ENCODE data around the gene PPP4R1.
"Not testable (repeated sequence)": the region's sequence is repeated elsewhere in the genome, so short reads cannot be mapped to it uniquely, and the experiment has no call there.

The PPP4R1 gene

DNA sequence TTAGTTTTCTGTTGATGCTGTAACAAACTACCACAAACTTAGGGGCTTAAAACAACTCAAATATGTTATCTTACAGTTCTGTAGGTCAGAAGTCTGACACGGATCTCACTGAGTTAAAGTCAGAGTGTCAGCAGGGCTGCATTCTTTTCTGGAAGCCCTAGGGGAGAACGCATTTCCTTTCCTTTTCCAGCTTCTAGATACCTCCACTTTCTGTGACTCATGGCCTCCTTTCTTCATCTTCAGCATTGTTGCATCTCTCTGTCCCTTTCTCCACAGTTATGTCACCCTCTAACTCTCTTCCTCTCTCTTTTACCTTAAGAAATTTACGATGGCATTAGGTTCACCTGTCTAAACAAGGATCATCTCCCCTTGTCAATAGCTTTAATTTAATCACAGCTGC is 13.3 kb upstream of the PPP4R1 start:
- no peak for DNase-seq

DNA sequence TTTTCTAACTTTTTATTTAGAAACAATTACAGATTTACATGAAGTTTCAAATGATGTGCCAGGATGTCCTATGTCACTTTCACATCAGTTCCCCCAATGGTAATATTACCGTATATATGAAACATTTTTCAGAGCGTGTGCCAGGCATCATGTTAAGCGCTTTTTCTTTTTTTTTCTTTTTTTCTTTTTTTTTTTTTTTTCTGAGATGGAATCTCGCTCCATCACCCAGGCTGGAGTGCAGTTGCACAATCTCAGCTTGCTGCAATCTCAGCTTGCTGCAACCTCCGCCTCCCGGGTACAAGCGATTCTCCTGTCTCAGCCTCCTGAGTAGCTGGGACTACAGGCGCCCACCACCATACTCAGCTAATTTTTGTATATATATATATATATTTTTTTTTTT is 5.6 kb upstream of the PPP4R1 start:
- no peak for DNase-seq

DNA sequence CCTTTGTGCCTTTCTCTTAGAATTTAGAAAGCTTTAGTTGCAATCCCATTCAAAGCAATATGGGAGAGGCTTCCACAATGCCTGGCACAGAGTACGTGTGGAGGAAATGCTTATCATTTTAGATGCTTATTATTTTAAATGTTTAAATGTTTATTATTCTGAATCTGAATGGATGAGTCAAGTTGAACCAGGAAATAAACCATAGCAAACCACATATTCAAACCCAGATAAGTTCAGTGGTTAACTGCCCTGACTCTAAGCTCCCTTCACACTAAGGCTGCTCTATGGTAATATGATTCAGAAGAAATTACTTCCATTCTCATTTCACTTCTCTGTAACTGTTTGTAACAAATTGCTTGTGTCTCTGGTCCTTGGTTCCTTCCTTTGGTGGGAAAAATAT is 5.2 kb upstream of the PPP4R1 start:
- no peak for DNase-seq

DNA sequence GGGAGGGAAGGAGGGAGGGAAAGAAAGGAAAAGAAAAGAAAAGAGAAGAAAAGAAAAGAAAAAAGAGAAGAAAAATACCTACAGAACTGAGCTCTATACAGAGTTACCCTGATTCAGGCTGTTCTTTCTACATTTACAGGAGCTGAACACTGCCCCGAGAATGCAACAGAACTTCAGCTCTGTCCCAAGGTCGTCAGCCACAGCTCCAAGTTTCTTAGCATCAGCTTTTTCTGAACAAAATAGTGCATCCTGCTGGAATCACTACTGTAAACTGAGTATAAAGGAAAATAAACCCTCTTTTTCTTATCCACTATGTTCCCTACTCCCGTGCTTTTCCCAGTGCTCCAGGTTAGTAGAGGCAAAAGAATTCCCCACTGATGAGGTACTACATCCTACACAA is 4.7 kb upstream of the PPP4R1 start:
- no peak for DNase-seq

DNA sequence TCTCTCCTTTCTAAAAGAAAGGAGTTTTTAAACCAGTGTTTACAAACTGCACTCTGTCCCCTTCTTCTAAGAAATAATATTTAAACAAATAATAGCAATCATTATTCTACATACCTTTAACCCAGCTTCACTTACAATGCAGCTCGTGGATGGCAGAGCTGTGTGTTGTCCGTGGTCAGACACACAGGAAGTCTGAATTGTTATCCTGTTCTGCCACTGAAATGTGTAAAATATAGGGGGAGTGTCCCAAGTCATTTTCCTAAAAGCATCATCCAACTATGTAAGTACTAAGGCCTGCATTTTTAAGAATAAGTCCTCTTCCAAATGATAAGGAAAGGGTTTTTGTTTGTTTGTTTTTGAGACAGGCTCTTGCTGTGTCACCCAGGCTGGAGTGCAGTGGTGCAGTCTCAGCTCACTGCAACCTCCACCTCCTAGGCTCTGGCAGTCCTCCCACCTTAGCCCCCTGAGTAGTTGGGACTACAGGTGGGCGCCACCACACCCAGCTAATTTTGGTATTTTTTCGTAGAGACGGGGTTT is 2.7 kb upstream of the PPP4R1 start:
- no peak for DNase-seq

DNA sequence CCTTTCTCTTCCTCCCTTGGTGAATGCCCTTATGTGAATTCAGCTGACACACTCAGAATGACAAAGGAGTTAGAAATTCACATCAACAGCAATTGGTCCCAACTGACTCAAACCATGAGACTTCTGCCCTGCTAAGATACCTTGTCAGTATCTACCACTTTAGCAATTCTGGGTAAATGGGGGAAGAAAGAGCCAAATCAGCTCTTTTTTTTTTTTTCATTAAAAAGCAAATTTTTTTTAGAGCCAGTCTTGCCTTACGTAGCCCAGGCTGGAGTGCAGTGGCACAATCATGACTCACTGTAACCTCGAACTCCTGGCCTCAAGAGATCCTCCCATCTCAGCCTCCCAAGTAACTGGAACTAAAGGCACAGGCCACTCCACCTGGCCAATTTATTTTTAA is 1.7 kb upstream of the PPP4R1 start:
- DNase-seq: no peak

DNA sequence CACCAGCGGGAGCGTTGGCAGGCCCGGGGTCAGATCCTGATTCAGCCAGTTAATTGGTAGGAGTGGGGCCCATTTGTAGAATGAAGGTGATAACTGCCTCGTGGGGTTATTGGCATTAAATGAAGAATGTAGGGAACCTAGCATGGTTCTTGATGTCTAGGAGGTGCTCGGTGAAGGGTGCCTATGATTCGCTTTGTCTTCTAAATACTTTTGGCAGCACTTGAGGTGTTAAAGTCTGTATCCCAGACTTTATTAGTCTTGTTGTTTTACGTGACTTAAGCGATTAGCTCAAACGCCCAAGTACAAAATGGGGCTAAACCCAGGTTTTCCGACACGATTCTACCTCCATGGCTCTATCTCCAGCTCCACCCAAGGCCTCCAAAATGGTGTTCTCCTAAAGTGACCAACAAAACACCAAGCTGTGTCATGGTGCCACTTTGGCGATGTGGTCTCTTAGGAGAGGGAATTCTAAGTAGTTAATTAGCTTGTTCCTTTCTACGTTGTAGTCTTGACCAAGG is 980 bp upstream of the PPP4R1 start:
- no peak for DNase-seq

DNA sequence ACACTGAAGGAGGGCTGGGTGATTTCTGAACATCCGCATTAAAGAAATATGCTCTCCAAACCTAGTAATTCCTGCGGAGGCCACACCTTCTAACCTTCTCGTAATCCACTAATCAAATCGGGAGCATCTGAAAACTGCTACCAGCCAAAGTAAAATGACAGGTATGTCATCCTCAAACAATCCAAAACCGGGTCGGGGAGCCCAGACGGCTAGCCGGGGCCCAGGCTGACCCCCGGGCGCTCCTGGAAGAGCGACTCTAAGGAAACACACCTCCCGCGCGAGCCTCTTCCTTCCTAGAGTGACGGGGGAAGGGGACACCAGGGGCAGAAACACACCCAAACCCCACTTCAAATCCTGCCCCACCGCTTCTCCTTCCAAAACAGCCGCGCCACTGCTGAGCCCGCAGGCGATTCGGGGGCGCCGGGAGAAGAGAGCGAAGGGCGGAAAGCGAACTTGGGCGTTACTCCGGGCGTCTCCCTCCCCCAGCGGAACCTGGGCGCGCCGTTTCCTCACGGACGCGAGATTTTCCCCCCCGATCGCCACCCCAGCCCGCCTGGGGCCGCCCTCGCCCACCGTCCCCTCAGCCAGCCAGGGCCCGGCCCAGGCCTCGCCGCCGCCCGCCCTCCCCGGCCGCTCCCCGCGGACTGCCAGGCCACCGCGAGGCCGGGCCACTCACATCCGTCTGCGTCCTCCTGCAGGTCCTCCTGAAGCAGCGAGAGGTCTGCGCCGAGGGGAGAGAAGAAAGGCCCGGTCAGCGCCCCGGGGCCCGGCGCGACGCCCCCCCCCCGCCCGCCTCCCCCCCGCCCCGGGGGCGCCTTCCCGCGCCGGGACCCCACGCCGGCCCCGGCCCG is 584 bp downstream of the PPP4R1 start:
- peak; percentile 59 for DNase-seq

DNA sequence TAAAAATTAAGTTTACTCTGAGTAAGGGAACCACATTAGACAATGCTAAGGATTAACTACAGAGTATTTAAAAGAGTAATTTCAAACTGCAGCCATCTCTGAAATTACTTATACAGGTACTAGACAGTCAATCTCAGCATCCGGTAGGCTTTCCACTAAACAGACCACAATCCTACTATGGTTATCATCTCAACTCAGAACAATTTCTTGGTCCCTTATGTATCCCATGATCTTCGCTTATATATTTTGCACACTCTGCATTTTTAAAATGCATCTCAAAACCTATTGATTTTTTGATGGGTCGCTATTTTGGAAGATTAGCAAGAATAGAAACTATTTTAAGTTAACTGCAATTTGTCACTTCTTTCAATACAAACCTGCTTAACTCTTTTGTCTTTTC is 1.4 kb downstream of the PPP4R1 start:
- DNase-seq: no peak

DNA sequence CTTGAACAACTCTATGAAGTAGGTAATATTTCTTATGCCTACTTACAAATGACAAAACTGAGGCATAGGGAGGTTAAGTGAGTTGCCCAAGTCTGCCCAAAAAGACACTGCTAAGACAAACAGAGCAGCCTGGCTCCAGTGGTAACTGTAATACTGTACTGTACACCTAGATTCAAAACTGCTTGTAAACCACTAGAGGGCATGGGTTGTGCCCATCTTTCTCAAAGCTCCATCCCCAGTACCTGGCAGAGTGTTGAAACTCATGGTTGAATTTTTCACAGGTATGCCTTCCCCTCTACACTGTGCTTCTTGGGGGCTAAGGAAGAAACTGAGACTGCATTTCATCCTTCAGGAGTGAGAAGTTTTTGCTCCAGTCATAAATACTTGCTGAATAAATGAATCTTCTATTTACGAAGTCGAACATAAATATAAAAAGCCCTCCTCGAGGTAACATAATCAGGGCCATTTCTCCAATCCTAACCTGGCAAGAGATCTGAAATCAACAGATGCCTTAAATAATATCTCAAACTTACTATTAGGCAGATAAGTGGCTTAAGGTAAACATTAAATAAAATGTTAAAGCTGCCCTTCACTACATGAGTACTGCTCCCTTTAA is 2.0 kb downstream of the PPP4R1 start:
- no peak for DNase-seq

DNA sequence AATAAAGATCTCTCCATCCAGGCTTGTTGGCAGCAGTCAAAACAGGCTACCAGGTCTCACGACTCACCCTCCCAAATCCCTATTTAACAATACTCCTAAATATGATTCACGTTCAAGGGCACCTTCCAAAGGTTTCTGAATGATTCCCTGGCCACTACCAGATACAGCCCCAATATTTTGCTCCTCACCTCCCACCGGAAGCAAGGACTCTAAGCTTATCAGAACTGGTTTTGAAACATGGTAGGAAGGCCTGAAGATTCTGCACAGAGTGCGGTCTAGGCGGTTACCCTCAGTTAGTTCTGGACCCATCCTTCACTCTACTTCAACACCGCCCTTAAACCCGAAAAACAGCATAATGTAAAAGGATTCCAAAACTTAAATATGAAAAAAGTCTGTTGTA is 5.2 kb downstream of the PPP4R1 start:
- no peak for DNase-seq

DNA sequence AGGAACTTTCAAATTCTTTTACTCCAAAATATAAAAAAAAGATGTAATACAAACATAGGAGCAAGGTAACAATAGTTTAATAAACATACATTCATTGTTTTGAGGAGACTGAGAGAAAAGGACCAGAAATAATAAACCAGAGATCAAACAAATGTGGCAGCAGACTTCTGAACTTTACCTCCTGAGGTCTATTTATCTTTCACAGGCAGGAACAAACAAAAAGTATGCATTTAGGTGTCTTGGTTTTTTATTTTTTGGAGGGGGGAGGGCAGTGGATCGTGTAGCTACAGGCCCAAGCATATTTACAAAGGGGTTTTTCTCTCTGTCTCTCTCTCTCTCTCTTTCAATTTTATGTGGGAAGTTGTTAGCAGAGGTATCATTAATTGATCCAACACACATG is 5.6 kb downstream of the PPP4R1 start:
- DNase-seq: no peak

DNA sequence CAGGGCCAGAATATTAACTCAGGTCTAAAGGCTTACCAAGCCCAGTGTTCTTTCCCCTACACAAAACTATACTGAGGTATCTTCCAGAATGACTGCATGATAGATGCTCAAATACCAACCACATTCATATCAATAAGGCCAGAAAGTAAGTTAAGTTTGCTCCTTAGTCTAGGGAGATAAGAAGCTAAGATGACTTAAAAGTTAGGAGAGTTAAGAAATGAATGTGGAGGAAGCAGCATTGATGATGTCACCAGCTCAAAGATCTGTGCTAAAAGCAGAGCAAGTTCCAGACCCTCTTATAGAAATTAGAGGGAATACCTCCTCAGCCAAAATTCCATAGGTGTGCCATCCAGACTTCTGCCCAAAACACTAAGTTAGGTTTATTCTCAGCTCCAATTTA is 6.1 kb downstream of the PPP4R1 start:
- DNase-seq: no peak

DNA sequence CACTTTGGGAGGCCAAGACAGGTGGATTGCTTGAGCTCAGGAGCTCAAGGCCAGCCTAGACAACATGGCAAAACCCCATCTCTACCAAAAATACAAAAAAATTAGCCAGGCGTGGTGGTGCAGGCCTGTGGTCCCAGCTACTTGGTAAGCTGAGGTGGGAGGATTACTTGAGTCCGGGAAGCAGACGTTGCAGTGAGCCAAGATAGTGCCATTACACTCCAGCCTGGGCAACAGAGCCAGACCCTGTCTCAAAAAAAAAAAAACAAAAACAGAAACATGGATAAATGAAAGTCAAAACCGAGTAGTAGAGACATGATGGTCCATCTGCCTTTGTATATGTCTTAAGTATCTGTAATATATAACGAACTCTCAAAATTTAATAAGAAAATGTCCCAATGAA is 7.2 kb downstream of the PPP4R1 start:
- not testable (repeated sequence) for DNase-seq

DNA sequence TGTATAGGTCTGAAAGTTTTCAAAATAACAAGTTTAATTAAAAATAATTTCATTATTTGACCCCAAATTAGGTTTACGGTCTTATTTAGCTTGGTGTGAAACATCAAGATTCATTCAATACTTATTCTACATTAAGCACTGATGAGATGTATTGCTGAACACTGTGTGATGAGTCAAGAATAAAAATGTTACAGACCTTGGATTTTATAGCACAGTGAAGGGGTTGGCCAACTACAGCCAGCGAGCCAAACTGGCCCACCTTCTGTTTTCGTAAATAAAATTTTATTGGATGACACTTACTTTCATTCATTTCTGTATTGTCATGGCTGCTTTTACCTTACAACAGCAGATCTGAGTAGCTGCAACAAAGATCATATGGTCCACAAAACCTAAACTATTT is 8.3 kb downstream of the PPP4R1 start:
- no peak for DNase-seq

DNA sequence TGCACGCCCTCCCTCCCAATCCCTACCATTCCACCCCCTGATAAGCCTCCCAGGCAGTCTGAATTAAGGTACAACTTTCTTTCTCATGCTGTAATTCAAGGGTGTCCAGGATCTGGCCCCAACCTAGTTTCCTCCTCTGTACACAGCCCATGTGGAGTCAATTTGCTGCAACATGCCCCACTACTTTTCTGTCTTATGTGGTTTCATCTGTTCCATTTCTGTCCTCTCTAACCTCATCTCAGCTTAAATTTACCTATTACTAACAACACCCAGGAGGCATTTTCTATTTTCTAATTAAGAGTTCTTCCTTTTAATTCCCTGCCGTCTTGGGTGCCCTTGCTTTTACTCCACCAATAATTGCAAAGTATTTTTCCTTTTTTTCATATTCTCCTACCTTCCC is 10.0 kb downstream of the PPP4R1 start:
- DNase-seq: no peak

DNA sequence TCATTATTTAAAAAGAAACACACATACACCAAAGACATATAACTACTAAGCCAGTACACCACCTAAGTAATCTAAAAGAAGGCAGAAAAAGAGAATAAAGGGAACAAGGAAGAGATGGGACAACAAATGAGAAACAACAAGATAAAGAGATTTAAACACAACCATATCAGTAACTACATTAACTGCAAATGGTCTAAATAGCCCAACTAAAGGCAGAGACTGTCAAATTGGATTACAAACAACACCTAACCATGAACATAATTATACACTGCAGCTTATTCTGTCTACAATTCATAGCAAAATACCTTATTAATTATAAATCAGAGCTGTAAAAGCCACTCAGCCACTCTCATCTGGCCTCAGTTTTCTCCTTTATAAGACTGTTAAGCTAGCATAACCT is 15.0 kb downstream of the PPP4R1 start:
- DNase-seq: no peak

DNA sequence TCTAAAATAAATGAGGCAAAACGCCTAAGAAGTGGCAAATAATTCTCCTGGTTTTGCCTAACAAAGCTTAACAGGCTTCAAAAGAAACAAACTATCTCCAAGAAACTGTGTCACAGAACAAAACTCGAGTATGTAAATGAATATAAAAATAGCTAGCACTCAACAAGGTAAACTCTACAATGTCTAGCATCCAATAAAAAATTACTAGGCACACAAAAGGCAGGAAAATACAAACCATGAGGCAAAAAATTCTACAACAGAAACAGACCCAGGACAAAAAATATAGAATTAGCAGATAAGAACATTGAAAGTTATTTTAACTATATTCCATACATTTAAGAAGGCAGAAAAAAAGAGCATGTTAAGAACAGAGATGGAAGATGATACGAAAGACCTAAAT is 16.8 kb downstream of the PPP4R1 start:
- no peak for DNase-seq

DNA sequence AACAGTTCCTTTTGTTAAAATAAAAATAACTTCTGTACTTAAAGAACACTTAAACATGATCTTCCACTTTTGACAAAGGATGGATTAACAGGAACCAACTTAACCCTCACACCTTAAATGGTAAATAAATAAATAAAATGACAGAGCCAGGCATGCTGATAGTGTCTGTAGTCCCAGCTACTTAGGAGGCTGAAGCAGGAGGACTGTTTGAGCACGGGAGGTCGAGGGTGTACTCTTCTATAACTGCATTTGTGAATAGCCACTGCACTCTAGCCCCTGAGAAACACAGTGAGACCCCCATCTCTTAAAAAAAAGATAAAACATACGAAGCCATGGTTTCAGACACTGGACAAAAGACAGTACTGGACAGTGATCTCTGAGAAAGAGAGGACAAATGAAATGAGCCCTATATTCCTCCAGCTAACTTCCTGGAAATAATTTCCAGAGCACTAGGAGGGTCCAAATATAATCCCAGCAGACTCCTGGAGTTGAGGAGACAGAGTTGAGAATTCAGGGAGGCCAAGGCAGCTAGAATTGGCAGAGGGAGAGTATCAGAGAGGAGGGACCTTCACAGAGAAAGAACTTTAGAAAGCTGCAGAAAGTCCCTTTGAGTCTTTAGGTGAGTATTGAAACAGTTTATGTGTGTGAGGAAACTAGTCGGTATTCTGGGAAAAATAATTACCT is 17.4 kb downstream of the PPP4R1 start:
- no peak for DNase-seq

DNA sequence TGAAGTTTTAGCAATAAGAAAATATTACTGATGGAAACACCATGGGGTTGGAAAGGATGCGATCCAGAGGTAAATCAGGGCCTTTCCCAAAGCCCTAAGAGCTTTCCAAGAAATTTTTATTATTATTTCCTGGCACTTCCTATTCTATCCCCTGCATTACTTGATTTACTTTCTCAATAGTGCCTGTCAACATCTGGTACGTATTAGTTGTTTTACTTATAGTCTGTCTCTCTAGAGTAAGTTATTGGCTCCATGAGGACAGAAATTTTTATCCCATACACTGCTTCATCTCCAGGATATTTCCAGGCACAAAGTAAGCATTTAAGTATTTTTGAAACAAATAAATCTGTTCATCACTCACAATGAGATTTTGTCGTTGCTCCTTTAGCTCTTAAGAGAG is 18.1 kb downstream of the PPP4R1 start:
- DNase-seq: no peak

DNA sequence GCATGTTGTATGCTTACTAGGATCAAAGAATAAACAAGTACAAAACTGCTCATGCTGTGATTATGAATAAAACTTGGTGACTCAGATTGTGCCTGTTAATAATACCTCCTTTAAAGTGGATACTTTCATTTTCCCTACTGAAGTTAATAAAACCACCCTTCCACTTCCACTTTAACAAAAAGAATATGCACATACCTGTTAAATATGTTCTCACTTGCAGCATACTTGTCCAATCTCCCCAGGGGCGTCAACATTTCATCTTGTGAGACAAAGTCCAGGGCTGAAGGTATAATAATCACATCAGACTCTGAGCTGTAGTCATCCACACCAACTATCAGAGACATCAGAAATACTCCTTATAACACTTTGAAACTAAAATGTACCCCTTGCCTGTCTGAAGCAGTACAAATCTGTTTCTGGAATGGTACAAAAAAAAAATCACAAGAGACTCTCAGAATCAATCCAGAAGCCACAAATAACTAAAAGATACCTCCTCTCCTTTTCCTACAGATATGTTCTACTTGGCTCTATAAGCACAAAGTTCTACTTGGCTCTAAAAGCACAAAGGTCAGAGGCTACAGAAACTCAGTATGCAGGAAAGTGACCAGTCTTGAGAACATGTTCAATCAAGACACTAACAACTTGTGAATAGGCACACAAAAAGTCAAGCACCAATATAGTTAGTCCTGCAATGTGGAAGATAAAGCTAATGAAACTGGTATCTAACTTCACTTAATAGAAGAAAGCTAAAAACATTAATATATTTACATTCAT is 19.3 kb downstream of the PPP4R1 start:
- DNase-seq: no peak

DNA sequence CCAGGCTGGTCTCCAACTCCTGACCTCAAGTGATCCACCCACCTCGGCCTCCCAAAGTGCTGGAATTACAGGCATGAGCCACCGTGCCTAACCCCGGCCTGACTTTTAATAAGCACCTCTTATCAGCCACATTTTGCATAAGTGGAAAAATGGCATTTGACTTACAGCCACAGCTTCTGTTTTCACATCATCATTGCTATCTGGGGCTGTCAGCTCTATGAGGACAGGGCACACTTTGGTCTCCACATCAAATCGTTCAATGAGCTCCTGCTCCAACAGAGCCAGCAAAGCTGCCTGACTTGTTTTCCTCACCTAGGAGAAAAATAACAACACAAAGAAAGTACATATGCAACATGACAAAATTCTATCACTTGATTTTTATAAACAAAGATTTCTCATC is 26.4 kb downstream of the PPP4R1 start:
- no peak for DNase-seq

DNA sequence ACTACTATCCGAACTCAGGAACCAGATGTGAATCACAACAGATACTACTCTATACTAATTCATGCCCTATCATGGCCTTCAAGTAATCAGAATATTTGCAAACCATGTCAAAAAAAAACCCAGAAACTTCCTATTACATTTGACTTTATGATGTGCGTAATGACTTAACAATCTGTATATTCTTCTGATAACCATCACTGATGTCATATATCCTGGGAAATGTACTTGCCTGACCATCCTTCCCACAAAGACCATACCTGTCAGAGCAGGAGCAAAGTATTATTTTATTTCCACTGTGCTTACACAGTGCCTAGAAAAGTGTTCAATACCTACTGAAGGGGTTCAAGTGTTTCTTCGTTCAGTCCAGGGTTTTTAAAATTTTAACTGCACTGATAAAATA is 27.5 kb downstream of the PPP4R1 start:
- no peak for DNase-seq

Measured in activated T-cell treated with anti-CD3 and anti-CD28 coated beads, Interleukin-2, amount 50 U/mL, for 1 hour (primary cell).